ENCODE data around the gene SPRED1. TPM values are rescaled to one million over a fixed set of nuclear protein-coding genes. Genes with fewer than 3 reads are reported as not detected.

The SPRED1 gene
- total and polyA plus RNA-seq, 10 of the 15 experiments (the other 5 are each of a cell fraction or from before 2014, with no cell fraction given), result 0.08 to 2.6 (median 0.22) TPM

- Histone ChIP-seq H3K4me3 (no peak overlapping the region), H3K4me1 (ENCODE audit: control insufficient read depth, insufficient read depth, low read length) (peaks cover 13% of the 10 kb centered on the region), H3K9me3 (replicated peaks; ENCODE audit: control insufficient read depth, insufficient read depth, low read length) (no peaks in the 10 kb centered on the region; the same call in 2 of the 3 replicates), H3K36me3 (ENCODE audit: control insufficient read depth in 2 of 2, insufficient read depth in 2 of 2, low read length in 1 of 2) (no peaks in the 10 kb centered on the region), H3K79me2 (ENCODE audit: control insufficient read depth, insufficient read depth, low read length) (no peaks in the 10 kb centered on the region), H3K27ac (ENCODE audit: control insufficient read depth, insufficient read depth) (no peak overlapping the region), H4K20me1 (ENCODE audit: control insufficient read depth, insufficient read depth) (no peaks in the 10 kb centered on the region), H2AFZ (ENCODE audit: control insufficient read depth, low read depth, low read length) (no peak overlapping the region), H3K27me3 (replicated peaks in 1 of 2; ENCODE audit: control insufficient read depth in 2 of 2, insufficient read depth in 2 of 2, low read length in 1 of 2) (no peaks in the 10 kb centered on the region), H3K9ac (ENCODE audit: control insufficient read depth, insufficient read depth, low read length) (no peak overlapping the region), H3K4me2 (ENCODE audit: control insufficient read depth, insufficient read depth) (peak overlapping the region; percentile 71)
- BruUV-seq (replicated peaks), result no TSS peak
- intact Hi-C loops (cut with micrococcal nuclease; ENCODE audit: unreplicated experiment) (loop anchor here (5.0 kb wide), 2 partner anchors 56 to 236 kb away; partner anchors contain the start of gene SPRED1), in situ Hi-C loops (cut with MboI) (no loop called here)
- WGBS (ENCODE audit: insufficient coverage, insufficient replicate concordance, low lambda C conversion rate, missing lambda C conversion rate), result 2% methylated on average over 3 of the region's 3 CpGs
- FAIRE-seq, result no peak
- RAD21 ChIA-PET (ENCODE audit: unreplicated experiment), result interaction anchor here (1.0 kb wide), 1 partner anchor 48 kb away, joined by 3 read pairs; no protein-coding TSS in a partner anchor
- POLR2A ChIA-PET, result no interaction called here
- peak; percentile 40 for DNase-seq (ENCODE audit: low read depth, low spot score)
- SMC1A ChIA-PET (ENCODE audit: uncharacterized antibody, unreplicated experiment), result interaction anchor here (1.1 to 1.6 kb wide), 2 partner anchors 8 to 15 kb away, joined by 3 to 7 read pairs; no protein-coding TSS in a partner anchor
- ATAC-seq, result peak; percentile 92
- CTCF ChIA-PET, result no interaction called here
- peak; percentile 65 for TF ChIP-seq BCL11A (IDR thresholded peaks at IDR 0.05; ENCODE audit: low read depth, low read length)
- TF ChIP-seq CBX3 (IDR thresholded peaks at IDR 0.05; ENCODE audit: borderline replicate concordance, low read depth), result no peak
- TF ChIP-seq CBFB (IDR thresholded peaks at IDR 0.05; ENCODE audit: low read depth), result no peak
- peak; percentile 33; the same call in 1 of the 2 replicates for TF ChIP-seq CBX5 (IDR thresholded peaks at IDR 0.05; ENCODE audit: low read depth)
- TF ChIP-seq CEBPZ (IDR thresholded peaks at IDR 0.05; ENCODE audit: low read depth, low read length), result no peak
- peak; percentile 91 for TF ChIP-seq MTA2 (IDR thresholded peaks at IDR 0.05; ENCODE audit: low read depth)
- TF ChIP-seq RUNX3 (IDR thresholded peaks at IDR 0.05; ENCODE audit: low read length), result peak; percentile 83
- TF ChIP-seq BHLHE40 (IDR thresholded peaks at IDR 0.05; ENCODE audit: borderline replicate concordance in 1 of 2, low read depth in 2 of 2, low read length in 1 of 2), result peak; percentile 46 to 49; a peak in 1 of 4 replicates
- peak; percentile 62 for TF ChIP-seq JUNB (IDR thresholded peaks at IDR 0.05)
- no peak for TF ChIP-seq MXI1 (IDR thresholded peaks at IDR 0.05; ENCODE audit: low read depth, low read length)
- no peak for TF ChIP-seq YY1 (IDR thresholded peaks at IDR 0.05; ENCODE audit: low read depth, low read length)
- TF ChIP-seq POU2F2 (IDR thresholded peaks at IDR 0.05; ENCODE audit: borderline replicate concordance, low read depth, low read length), result peak; percentile 69; the same call in 1 of the 3 replicates
- no peak for TF ChIP-seq MLLT1 (IDR thresholded peaks at IDR 0.05)
- no peak for TF ChIP-seq SUZ12 (IDR thresholded peaks at IDR 0.05; ENCODE audit: unreplicated experiment)
- TF ChIP-seq ATF7 (IDR thresholded peaks at IDR 0.05; ENCODE audit: low read depth), result peak; percentile 59
- peak in 1 of 2 experiments; percentile 53; a peak in 1 of 4 replicates for TF ChIP-seq EP300 (IDR thresholded peaks at IDR 0.05; ENCODE audit: borderline replicate concordance in 1 of 2, control insufficient read depth in 1 of 2, low read depth in 2 of 2, low read length in 2 of 2)
- TF ChIP-seq NFIC (IDR thresholded peaks at IDR 0.05; ENCODE audit: low read depth, low read length), result peak; percentile 58
- 0 out of 2 replicates have a peak, but pooled peaks have one; percentile 21 for TF ChIP-seq NBN (IDR thresholded peaks at IDR 0.05)
- TF ChIP-seq, protein P1, sequence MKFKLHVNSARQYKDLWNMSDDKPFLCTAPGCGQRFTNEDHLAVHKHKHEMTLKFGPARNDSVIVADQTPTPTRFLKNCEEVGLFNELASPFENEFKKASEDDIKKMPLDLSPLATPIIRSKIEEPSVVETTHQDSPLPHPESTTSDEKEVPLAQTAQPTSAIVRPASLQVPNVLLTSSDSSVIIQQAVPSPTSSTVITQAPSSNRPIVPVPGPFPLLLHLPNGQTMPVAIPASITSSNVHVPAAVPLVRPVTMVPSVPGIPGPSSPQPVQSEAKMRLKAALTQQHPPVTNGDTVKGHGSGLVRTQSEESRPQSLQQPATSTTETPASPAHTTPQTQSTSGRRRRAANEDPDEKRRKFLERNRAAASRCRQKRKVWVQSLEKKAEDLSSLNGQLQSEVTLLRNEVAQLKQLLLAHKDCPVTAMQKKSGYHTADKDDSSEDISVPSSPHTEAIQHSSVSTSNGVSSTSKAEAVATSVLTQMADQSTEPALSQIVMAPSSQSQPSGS (IDR thresholded peaks at IDR 0.05; ENCODE audit: low read length), result peak; percentile 35; the same call in 1 of the 2 replicates
- no peak for TF ChIP-seq SP1 (IDR thresholded peaks at IDR 0.05; ENCODE audit: low read depth, low read length)
- no peak for TF ChIP-seq RAD51 (IDR thresholded peaks at IDR 0.05)
Measured at GRCh38 chr15:38308797-38309196, 56.2 kb downstream of the SPRED1 start.
